Vagina (tissue), 2 donors: ENCODE results near the gene LMAN2L. TPM values are rescaled to one million over a fixed set of nuclear protein-coding genes. Genes with fewer than 3 reads are reported as not detected.

ENCODE experiments used
- DNase-seq, 2 donors: peaks; one replicate each; pipeline ENCODE4 v3.0.0-alpha.2; 2017; ENCODE audit errors: extremely low spot score in 2 of 2
- H3K27ac ChIP-seq: fragments of 200-600 bp; sonication (generic); one replicate; pipeline ENCODE4 v1.5.1; 2019
- H3K27me3 ChIP-seq: fragments of 200-600 bp; sonication (generic); one replicate; pipeline ENCODE4 v1.5.1; 2019
- H3K36me3 ChIP-seq, 2 donors: fragments of 200-600 bp; sonication (generic); one replicate each; pipeline ENCODE4 v1.5.1; 2017 to 2019
- H3K4me1 ChIP-seq: fragments of 200-600 bp; sonication (generic); one replicate; pipeline ENCODE4 v1.5.1; 2019
- H3K4me3 ChIP-seq, 2 donors: fragments of 200-600 bp; sonication (generic); 1 replicate in 1 of 2; 2 replicates in 1 of 2; pipeline ENCODE4 v1.5.1; 2016 to 2019
- H3K9me3 ChIP-seq: fragments of 200-600 bp; sonication (generic); one replicate; pipeline ENCODE4 v1.5.1; 2019
- CTCF ChIP-seq, 3 experiments: fragments of 450-650 bp in 2 of 3; fragments of 200-600 bp in 1 of 3; sonication (generic) in 1 of 3; IDR thresholded peaks; one replicate each; pipeline ENCODE4 v1.5.1; 2017 to 2019; ENCODE audit warnings: antibody characterized with exemption in 3 of 3, mild to moderate bottlenecking in 2 of 3, moderate library complexity in 2 of 3
- POLR2A ChIP-seq, 2 donors: fragments of 450-650 bp; IDR thresholded peaks; one replicate each; pipeline ENCODE4 v1.6.1; 2017; ENCODE audit warnings: antibody characterized with exemption in 2 of 2, mild to moderate bottlenecking in 2 of 2, moderate library complexity in 2 of 2
- POLR2AphosphoS5 ChIP-seq, 2 donors: sonication (generic); formaldehyde crosslinking; IDR thresholded peaks; one replicate each; pipeline ENCODE4 v1.9.0; 2017; ENCODE audit warnings: antibody characterized with exemption in 2 of 2, mild to moderate bottlenecking in 2 of 2, low read depth in 1 of 2; ENCODE audit not compliant: insufficient read depth in 1 of 2
- intact Hi-C: fragments of 100-400 bp; cut with DNase I; formaldehyde crosslinking; loops from one replicate; pipeline ENCODE4 v1.15.1; 2023
- total RNA-seq: library from RNA; depleted of rRNA; stranded (reverse); fragments of >200 nt; gene quantifications from one replicate; pipeline ENCODE4 v1.2.3, GENCODE V29; 2016

The LMAN2L gene
- total RNA-seq, 1 donor from 2014 or later, result 13.0 TPM

- Histone ChIP-seq H3K4me3 (no peak overlapping the region), H3K9me3 (no peaks in the 10 kb centered on the region), H3K27ac (no peak overlapping the region), H3K4me1 (peaks cover 28% of the 10 kb centered on the region), H3K27me3 (no peaks in the 10 kb centered on the region), H3K36me3 (no peaks in the 10 kb centered on the region)
- DNase-seq, result no peak
- TF ChIP-seq POLR2AphosphoS5 (IDR thresholded peaks at IDR 0.05; ENCODE audit: insufficient read depth in 1 of 2, low read depth in 1 of 2), result no peak
- TF ChIP-seq POLR2A (IDR thresholded peaks at IDR 0.05), result no peak
- no peak for TF ChIP-seq CTCF (IDR thresholded peaks at IDR 0.05)
- intact Hi-C loops, result no loop called here
Measured at GRCh38 chr2:96757477-96757860, 17.6 kb upstream of the LMAN2L start.

GRCh38 chr2:96756788-96757476 is 17.1 kb upstream of the LMAN2L start:
- H3K36me3 ChIP-seq, result no peaks in the 10 kb centered on the region
- TF ChIP-seq CTCF (IDR thresholded peaks at IDR 0.05) (no peak), POLR2A (IDR thresholded peaks at IDR 0.05) (no peak), POLR2AphosphoS5 (IDR thresholded peaks at IDR 0.05; ENCODE audit: insufficient read depth in 1 of 2, low read depth in 1 of 2) (no peak)
- peaks cover 22% of the 10 kb centered on the region for H3K4me1 ChIP-seq
- no peaks in the 10 kb centered on the region for H3K9me3 ChIP-seq
- no peak for DNase-seq
- no peak overlapping the region for H3K27ac ChIP-seq
- no peaks in the 10 kb centered on the region for H3K27me3 ChIP-seq
- intact Hi-C loops, result no loop called here
- H3K4me3 ChIP-seq, result no peak overlapping the region

- intact Hi-C loops, result no loop called here
- H3K4me3 ChIP-seq, result no peak overlapping the region
- no peak for TF ChIP-seq POLR2A (IDR thresholded peaks at IDR 0.05)
- no peaks in the 10 kb centered on the region for H3K36me3 ChIP-seq
- H3K9me3 ChIP-seq, result no peaks in the 10 kb centered on the region
- no peak for DNase-seq
- no peak overlapping the region for H3K27ac ChIP-seq
- no peaks in the 10 kb centered on the region for H3K27me3 ChIP-seq
- peaks cover 2% of the 10 kb centered on the region for H3K4me1 ChIP-seq
Measured at GRCh38 chr2:96754317-96754716, 14.5 kb upstream of the LMAN2L start.

GRCh38 chr2:96753661-96754282 is 13.9 kb upstream of the LMAN2L start:
- Histone ChIP-seq H3K27ac (no peak overlapping the region), H3K27me3 (no peaks in the 10 kb centered on the region), H3K4me1 (no peaks in the 10 kb centered on the region), H3K4me3 (no peak overlapping the region), H3K36me3 (no peaks in the 10 kb centered on the region), H3K9me3 (no peaks in the 10 kb centered on the region)
- no peak for DNase-seq
- TF ChIP-seq POLR2AphosphoS5 (IDR thresholded peaks at IDR 0.05; ENCODE audit: insufficient read depth in 1 of 2, low read depth in 1 of 2) (no peak), CTCF (IDR thresholded peaks at IDR 0.05) (no peak), POLR2A (IDR thresholded peaks at IDR 0.05) (no peak)
- intact Hi-C loops, result no loop called here

- no peak overlapping the region for H3K4me3 ChIP-seq
- peaks cover 8% of the 10 kb centered on the region for H3K4me1 ChIP-seq
- H3K27ac ChIP-seq, result no peak overlapping the region
- H3K27me3 ChIP-seq, result no peaks in the 10 kb centered on the region
- H3K36me3 ChIP-seq, result no peaks in the 10 kb centered on the region
- TF ChIP-seq POLR2A (IDR thresholded peaks at IDR 0.05), result no peak
- no peak for TF ChIP-seq CTCF (IDR thresholded peaks at IDR 0.05)
- TF ChIP-seq POLR2AphosphoS5 (IDR thresholded peaks at IDR 0.05; ENCODE audit: insufficient read depth in 1 of 2, low read depth in 1 of 2), result no peak
- intact Hi-C loops, result no loop called here
- no peaks in the 10 kb centered on the region for H3K9me3 ChIP-seq
- DNase-seq, result no peak
Measured at GRCh38 chr2:96751800-96752199, 11.9 kb upstream of the LMAN2L start.
